WTC11 (cell line): ENCODE data around the gene SH3PXD2A.

ENCODE experiments used
- CREB1 ChIP-seq: sonication (generic); formaldehyde crosslinking; IDR thresholded peaks from 2 replicates; pipeline ENCODE4 v1.8.0; 2023; ENCODE audit warnings: mild to moderate bottlenecking, missing genetic modification reagents
- FOXP1 ChIP-seq: sonication (generic); formaldehyde crosslinking; IDR thresholded peaks from 2 replicates; pipeline ENCODE4 v1.8.0; 2022; ENCODE audit warnings: missing genetic modification reagents, mild to moderate bottlenecking, moderate library complexity, borderline replicate concordance
- NFATC4 ChIP-seq: fragments of 250-450 bp; sonication (Bioruptor Pico); IDR thresholded peaks from 2 replicates; pipeline ENCODE4 v1.9.0; 2021; ENCODE audit warnings: mild to moderate bottlenecking
- SMAD3 ChIP-seq: sonication (generic); formaldehyde crosslinking; IDR thresholded peaks from 2 replicates; pipeline ENCODE4 v1.8.0; 2022; ENCODE audit warnings: missing genetic modification reagents, mild to moderate bottlenecking, borderline replicate concordance
- SMAD4 ChIP-seq: sonication (generic); formaldehyde crosslinking; IDR thresholded peaks from 2 replicates; pipeline ENCODE4 v1.8.0; 2022; ENCODE audit warnings: mild to moderate bottlenecking, missing genetic modification reagents
- ZNF317 ChIP-seq: sonication (generic); formaldehyde crosslinking; IDR thresholded peaks from 2 replicates; pipeline ENCODE4 v1.8.1; 2023; ENCODE audit warnings: low read depth, mild to moderate bottlenecking, moderate library complexity, missing genetic modification reagents, borderline replicate concordance
- TF ChIP-seq, protein P1 (sequence below): fragments of 200-600 bp; IDR thresholded peaks from 2 replicates; pipeline ENCODE4 v1.8.0; 2022; ENCODE audit warnings: antibody characterized with exemption
- TF ChIP-seq, protein P2 (sequence below): sonication (generic); formaldehyde crosslinking; IDR thresholded peaks from 2 replicates; pipeline ENCODE4 v1.8.1; 2023; ENCODE audit warnings: mild to moderate bottlenecking, missing genetic modification reagents, borderline replicate concordance
- TF ChIP-seq, protein P3 (sequence below): sonication (generic); formaldehyde crosslinking; IDR thresholded peaks from 2 replicates; pipeline ENCODE4 v1.8.1; 2023; ENCODE audit warnings: mild to moderate bottlenecking, missing genetic modification reagents, moderate library complexity

DNA sequence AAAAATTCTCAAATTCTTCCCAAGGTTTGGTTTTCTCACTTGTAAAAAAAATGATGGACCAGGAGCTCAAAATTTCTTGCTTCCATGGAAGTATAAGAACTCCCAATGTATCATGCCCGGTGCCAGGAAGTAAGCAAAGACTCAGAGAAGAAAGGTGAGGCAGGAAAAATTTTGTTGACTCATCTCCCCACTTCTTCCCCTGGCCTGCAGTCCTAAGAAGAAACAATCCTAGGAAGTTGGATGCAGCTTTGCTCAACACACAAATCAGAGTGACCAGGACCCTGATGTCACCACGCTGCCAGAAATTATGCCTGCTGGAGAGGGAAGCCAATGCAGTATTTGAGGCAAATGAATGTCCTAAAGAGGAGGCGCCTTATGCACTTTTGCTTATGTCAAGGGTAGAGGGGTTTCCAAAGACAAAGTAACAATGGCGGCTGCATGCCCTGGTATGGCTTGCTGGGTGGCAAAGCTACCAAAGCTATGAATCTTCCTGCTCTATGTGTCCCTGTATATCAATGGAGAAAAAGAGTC is 198.2 kb downstream of the SH3PXD2A start:
- TF ChIP-seq CREB1 (CRISPR knock-in tag) = no peak
- TF ChIP-seq, protein P1, sequence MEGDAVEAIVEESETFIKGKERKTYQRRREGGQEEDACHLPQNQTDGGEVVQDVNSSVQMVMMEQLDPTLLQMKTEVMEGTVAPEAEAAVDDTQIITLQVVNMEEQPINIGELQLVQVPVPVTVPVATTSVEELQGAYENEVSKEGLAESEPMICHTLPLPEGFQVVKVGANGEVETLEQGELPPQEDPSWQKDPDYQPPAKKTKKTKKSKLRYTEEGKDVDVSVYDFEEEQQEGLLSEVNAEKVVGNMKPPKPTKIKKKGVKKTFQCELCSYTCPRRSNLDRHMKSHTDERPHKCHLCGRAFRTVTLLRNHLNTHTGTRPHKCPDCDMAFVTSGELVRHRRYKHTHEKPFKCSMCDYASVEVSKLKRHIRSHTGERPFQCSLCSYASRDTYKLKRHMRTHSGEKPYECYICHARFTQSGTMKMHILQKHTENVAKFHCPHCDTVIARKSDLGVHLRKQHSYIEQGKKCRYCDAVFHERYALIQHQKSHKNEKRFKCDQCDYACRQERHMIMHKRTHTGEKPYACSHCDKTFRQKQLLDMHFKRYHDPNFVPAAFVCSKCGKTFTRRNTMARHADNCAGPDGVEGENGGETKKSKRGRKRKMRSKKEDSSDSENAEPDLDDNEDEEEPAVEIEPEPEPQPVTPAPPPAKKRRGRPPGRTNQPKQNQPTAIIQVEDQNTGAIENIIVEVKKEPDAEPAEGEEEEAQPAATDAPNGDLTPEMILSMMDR = no peak
- TF ChIP-seq SMAD4 (CRISPR knock-in tag) = no peak
- no peak for TF ChIP-seq NFATC4
- no peak for TF ChIP-seq ZNF317 (CRISPR knock-in tag)
- TF ChIP-seq SMAD3 (CRISPR knock-in tag) = no peak
- TF ChIP-seq, protein P2, sequence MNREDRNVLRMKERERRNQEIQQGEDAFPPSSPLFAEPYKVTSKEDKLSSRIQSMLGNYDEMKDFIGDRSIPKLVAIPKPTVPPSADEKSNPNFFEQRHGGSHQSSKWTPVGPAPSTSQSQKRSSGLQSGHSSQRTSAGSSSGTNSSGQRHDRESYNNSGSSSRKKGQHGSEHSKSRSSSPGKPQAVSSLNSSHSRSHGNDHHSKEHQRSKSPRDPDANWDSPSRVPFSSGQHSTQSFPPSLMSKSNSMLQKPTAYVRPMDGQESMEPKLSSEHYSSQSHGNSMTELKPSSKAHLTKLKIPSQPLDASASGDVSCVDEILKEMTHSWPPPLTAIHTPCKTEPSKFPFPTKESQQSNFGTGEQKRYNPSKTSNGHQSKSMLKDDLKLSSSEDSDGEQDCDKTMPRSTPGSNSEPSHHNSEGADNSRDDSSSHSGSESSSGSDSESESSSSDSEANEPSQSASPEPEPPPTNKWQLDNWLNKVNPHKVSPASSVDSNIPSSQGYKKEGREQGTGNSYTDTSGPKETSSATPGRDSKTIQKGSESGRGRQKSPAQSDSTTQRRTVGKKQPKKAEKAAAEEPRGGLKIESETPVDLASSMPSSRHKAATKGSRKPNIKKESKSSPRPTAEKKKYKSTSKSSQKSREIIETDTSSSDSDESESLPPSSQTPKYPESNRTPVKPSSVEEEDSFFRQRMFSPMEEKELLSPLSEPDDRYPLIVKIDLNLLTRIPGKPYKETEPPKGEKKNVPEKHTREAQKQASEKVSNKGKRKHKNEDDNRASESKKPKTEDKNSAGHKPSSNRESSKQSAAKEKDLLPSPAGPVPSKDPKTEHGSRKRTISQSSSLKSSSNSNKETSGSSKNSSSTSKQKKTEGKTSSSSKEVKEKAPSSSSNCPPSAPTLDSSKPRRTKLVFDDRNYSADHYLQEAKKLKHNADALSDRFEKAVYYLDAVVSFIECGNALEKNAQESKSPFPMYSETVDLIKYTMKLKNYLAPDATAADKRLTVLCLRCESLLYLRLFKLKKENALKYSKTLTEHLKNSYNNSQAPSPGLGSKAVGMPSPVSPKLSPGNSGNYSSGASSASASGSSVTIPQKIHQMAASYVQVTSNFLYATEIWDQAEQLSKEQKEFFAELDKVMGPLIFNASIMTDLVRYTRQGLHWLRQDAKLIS = no peak
- TF ChIP-seq, protein P3, sequence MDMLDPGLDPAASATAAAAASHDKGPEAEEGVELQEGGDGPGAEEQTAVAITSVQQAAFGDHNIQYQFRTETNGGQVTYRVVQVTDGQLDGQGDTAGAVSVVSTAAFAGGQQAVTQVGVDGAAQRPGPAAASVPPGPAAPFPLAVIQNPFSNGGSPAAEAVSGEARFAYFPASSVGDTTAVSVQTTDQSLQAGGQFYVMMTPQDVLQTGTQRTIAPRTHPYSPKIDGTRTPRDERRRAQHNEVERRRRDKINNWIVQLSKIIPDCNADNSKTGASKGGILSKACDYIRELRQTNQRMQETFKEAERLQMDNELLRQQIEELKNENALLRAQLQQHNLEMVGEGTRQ (CRISPR knock-in tag) = no peak
- TF ChIP-seq FOXP1 (CRISPR knock-in tag) = no peak
